Liver (tissue), 9 donors: Measurements from ENCODE around the gene RGL1. TPM values are rescaled to one million over a fixed set of nuclear protein-coding genes. Genes with fewer than 3 reads are reported as not detected.

Source experiments
- DNase-seq: peaks from one replicate; pipeline ENCODE4 v3.0.0-alpha.2; 2017; ENCODE audit warnings: low spot score
- H3K27ac ChIP-seq, 2 donors: one replicate each; pipeline ENCODE4 v1.7.0; 2013; ENCODE audit warnings: inconsistent platforms in 2 of 2, low read length in 2 of 2, control low read depth in 1 of 2, low read depth in 1 of 2, mild to moderate bottlenecking in 1 of 2
- H3K27me3 ChIP-seq, 4 donors: one replicate each; pipeline versions ENCODE4 v1.6.1 to v1.7.0; 2013; ENCODE audit warnings: low read length in 3 of 4, inconsistent platforms in 1 of 4, mild to moderate bottlenecking in 1 of 4, moderate library complexity in 1 of 4; ENCODE audit not compliant: control insufficient read depth in 4 of 4, insufficient read depth in 4 of 4
- H3K36me3 ChIP-seq, 4 donors: one replicate each; pipeline versions ENCODE4 v1.6.1 to v1.7.0; 2013; ENCODE audit warnings: low read length in 3 of 4, mild to moderate bottlenecking in 3 of 4, low read depth in 1 of 4, moderate library complexity in 1 of 4; ENCODE audit not compliant: control insufficient read depth in 4 of 4, insufficient read depth in 3 of 4
- H3K4me1 ChIP-seq, 4 donors: one replicate each; pipeline versions ENCODE4 v1.6.1 to v1.7.0; 2013; ENCODE audit warnings: low read length in 3 of 4, mild to moderate bottlenecking in 3 of 4, moderate library complexity in 1 of 4; ENCODE audit not compliant: control insufficient read depth in 4 of 4, insufficient read depth in 4 of 4
- H3K4me3 ChIP-seq, 3 donors: one replicate each; pipeline versions ENCODE4 v1.6.1 to v1.7.0; 2013; ENCODE audit warnings: low read length in 3 of 3, control low read depth in 1 of 3, low read depth in 1 of 3, mild to moderate bottlenecking in 1 of 3
- H3K9ac ChIP-seq, 2 donors: one replicate each; pipeline ENCODE4 v1.7.0; 2013; ENCODE audit warnings: low read length in 2 of 2, mild to moderate bottlenecking in 2 of 2, moderate library complexity in 2 of 2, control low read depth in 1 of 2, low read depth in 1 of 2
- H3K9me3 ChIP-seq, 4 donors: one replicate each; pipeline versions ENCODE4 v1.6.1 to v1.7.0; 2013; ENCODE audit warnings: low read length in 3 of 4; ENCODE audit not compliant: control insufficient read depth in 4 of 4
- ATF3 ChIP-seq: IDR thresholded peaks from 2 replicates; pipeline ENCODE4 v1.6.1; 2016; ENCODE audit warnings: antibody characterized with exemption
- EGR1 ChIP-seq, 2 donors: IDR thresholded peaks; 2 replicates each; pipeline ENCODE4 v1.6.1; 2016 to 2018; ENCODE audit warnings: antibody characterized with exemption in 2 of 2, low read depth in 2 of 2
- FOXA1 ChIP-seq: IDR thresholded peaks from 2 replicates; pipeline ENCODE4 v1.6.1; 2016; ENCODE audit warnings: antibody characterized with exemption
- FOXA2 ChIP-seq: IDR thresholded peaks from 2 replicates; pipeline ENCODE4 v1.6.1; 2016; ENCODE audit warnings: antibody characterized with exemption
- GABPA ChIP-seq, 2 donors: IDR thresholded peaks in 1 of 2; conservative IDR thresholded peaks in 1 of 2; 2 replicates each; pipeline ENCODE4 v1.6.1; 2016; ENCODE audit warnings: antibody characterized with exemption in 2 of 2, mild to moderate bottlenecking in 1 of 2, moderate library complexity in 1 of 2
- HNF4A ChIP-seq, 2 donors: conservative IDR thresholded peaks; 2 replicates each; pipeline ENCODE4 v1.6.1; 2016; ENCODE audit warnings: antibody characterized with exemption in 2 of 2, mild to moderate bottlenecking in 2 of 2
- RAD21 ChIP-seq, 2 donors: IDR thresholded peaks; 2 replicates each; pipeline ENCODE4 v1.6.1; 2016; ENCODE audit warnings: antibody characterized with exemption in 2 of 2, mild to moderate bottlenecking in 2 of 2
- REST ChIP-seq: IDR thresholded peaks from 2 replicates; pipeline ENCODE4 v1.6.1; 2016; ENCODE audit warnings: antibody characterized with exemption, mild to moderate bottlenecking
- RXRA ChIP-seq, 2 donors: IDR thresholded peaks; 2 replicates each; pipeline ENCODE4 v1.6.1; 2017 to 2018; ENCODE audit warnings: antibody characterized with exemption in 2 of 2, mild to moderate bottlenecking in 1 of 2
- SP1 ChIP-seq: IDR thresholded peaks from 2 replicates; pipeline ENCODE4 v1.6.1; 2018; ENCODE audit warnings: antibody characterized with exemption, mild to moderate bottlenecking
- TAF1 ChIP-seq: conservative IDR thresholded peaks from 2 replicates; pipeline ENCODE4 v1.6.1; 2016; ENCODE audit warnings: antibody characterized with exemption, mild to moderate bottlenecking
- YY1 ChIP-seq: IDR thresholded peaks from 2 replicates; pipeline ENCODE4 v1.6.1; 2016; ENCODE audit warnings: antibody characterized with exemption, mild to moderate bottlenecking
- whole genome bisulfite sequencing: extraction: QIAGEN DNeasy Blood & Tissue Kit; methylation state at CpG from one replicate; pipeline ENCODE4 v1.1.7; 2013; 5-methylcytosine and 5-hydroxymethylcytosine counted together
- polyA plus RNA-seq, 2 donors: library from polyadenylated mRNA; stranded (reverse) in 1 of 2; unstranded in 1 of 2; fragments of 200-250 nt in 1 of 2; fragments of >200 nt in 1 of 2; fragmentation: Nextera tagmentation in 1 of 2; extraction: Ambion mirVana in 1 of 2; gene quantifications; one replicate each; pipeline versions ENCODE4 v1.2.1 to v1.2.3, GENCODE V29; 2013 to 2015
- total RNA-seq, 2 donors: library from RNA; depleted of rRNA; stranded (reverse); fragments of >200 nt; gene quantifications; one replicate each; pipeline ENCODE4 v1.2.3, GENCODE V29; 2014
- TF ChIP-seq, protein P1 (sequence below): fragments of 150-350 bp; IDR thresholded peaks from 2 replicates; pipeline ENCODE4 v1.5.1; 2017; ENCODE audit warnings: improper control_type of control experiment, low read depth, low read length; ENCODE audit not compliant: missing input control
- TF ChIP-seq, protein P2 (sequence below): IDR thresholded peaks from 2 replicates; pipeline ENCODE4 v1.6.1; 2016; ENCODE audit warnings: antibody characterized with exemption
- TF ChIP-seq, protein P3 (sequence below): IDR thresholded peaks from 2 replicates; pipeline ENCODE4 v1.6.1; 2016; ENCODE audit warnings: antibody characterized with exemption
- donor health status: healthy.
- donor health status: healthy.
- donor health status: healthy.
- donor health status: healthy.
- donor health status: healthy.

Gene RGL1
- total and polyA plus RNA-seq, 4 donors = 3.9 to 15.3 (median 8.9) TPM

- Histone ChIP-seq H3K27me3 (no peaks in the 10 kb centered on the region), H3K27ac (no peak overlapping the region), H3K4me3 (no peak overlapping the region), H3K4me1 (peaks cover 0 to 3% (median 2%) of the 10 kb centered on the region in 4 donors), H3K9me3 (no peaks in the 10 kb centered on the region), H3K36me3 (peaks cover 0 to 8% (median 2%) of the 10 kb centered on the region in 4 donors), H3K9ac (no peak overlapping the region)
- DNase-seq = no peak
- WGBS = 79% methylated on average over 3 of the region's 3 CpGs
- no peak for TF ChIP-seq GABPA (IDR thresholded peaks at IDR 0.05 in 1 of 2, conservative IDR thresholded peaks at IDR 0.05 in 1 of 2)
- TF ChIP-seq, protein P1, sequence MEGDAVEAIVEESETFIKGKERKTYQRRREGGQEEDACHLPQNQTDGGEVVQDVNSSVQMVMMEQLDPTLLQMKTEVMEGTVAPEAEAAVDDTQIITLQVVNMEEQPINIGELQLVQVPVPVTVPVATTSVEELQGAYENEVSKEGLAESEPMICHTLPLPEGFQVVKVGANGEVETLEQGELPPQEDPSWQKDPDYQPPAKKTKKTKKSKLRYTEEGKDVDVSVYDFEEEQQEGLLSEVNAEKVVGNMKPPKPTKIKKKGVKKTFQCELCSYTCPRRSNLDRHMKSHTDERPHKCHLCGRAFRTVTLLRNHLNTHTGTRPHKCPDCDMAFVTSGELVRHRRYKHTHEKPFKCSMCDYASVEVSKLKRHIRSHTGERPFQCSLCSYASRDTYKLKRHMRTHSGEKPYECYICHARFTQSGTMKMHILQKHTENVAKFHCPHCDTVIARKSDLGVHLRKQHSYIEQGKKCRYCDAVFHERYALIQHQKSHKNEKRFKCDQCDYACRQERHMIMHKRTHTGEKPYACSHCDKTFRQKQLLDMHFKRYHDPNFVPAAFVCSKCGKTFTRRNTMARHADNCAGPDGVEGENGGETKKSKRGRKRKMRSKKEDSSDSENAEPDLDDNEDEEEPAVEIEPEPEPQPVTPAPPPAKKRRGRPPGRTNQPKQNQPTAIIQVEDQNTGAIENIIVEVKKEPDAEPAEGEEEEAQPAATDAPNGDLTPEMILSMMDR = no peak
- TF ChIP-seq FOXA2 = no peak
These were observed 115.7 kb downstream of the RGL1 start for GRCh38 chr1:183920651-183921050.

DNA sequence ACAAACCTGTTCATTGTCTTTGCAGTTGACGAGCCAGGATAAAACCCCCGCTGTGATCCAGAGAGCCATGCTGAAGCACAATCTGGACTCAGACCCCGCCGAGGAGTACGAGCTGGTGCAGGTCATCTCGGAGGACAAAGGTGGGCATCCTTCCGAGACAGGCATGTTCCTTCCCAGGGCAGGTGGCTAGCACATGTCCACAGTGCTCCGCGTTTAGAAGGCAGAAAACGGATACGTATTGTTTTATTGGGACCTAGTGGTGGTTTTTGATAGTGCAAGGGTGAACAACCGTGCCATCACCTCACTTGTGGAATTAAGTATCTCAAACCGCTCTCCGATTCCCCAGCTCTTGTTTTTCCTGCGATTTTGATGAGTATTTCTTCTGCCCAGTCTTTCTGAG is 117.3 kb downstream of the RGL1 start:
- Histone ChIP-seq H3K27ac (no peak overlapping the region), H3K4me1 (no peaks in the 10 kb centered on the region), H3K36me3 (peaks cover 1 to 9% (median 5%) of the 10 kb centered on the region in 4 donors), H3K27me3 (no peaks in the 10 kb centered on the region), H3K9me3 (no peaks in the 10 kb centered on the region), H3K9ac (no peak overlapping the region), H3K4me3 (no peak overlapping the region)
- TF ChIP-seq FOXA1 = no peak
- TF ChIP-seq, protein P2, sequence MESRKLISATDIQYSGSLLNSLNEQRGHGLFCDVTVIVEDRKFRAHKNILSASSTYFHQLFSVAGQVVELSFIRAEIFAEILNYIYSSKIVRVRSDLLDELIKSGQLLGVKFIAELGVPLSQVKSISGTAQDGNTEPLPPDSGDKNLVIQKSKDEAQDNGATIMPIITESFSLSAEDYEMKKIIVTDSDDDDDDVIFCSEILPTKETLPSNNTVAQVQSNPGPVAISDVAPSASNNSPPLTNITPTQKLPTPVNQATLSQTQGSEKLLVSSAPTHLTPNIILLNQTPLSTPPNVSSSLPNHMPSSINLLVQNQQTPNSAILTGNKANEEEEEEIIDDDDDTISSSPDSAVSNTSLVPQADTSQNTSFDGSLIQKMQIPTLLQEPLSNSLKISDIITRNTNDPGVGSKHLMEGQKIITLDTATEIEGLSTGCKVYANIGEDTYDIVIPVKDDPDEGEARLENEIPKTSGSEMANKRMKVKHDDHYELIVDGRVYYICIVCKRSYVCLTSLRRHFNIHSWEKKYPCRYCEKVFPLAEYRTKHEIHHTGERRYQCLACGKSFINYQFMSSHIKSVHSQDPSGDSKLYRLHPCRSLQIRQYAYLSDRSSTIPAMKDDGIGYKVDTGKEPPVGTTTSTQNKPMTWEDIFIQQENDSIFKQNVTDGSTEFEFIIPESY = no peak
- TF ChIP-seq FOXA2 = no peak
- no peak for TF ChIP-seq ATF3
- TF ChIP-seq REST = no peak
- TF ChIP-seq TAF1 = no peak
- no peak for TF ChIP-seq HNF4A (conservative IDR thresholded peaks at IDR 0.05)
- TF ChIP-seq RXRA (IDR thresholded peaks at IDR 0.05) = no peak
- no peak for TF ChIP-seq YY1
- TF ChIP-seq, protein P3, sequence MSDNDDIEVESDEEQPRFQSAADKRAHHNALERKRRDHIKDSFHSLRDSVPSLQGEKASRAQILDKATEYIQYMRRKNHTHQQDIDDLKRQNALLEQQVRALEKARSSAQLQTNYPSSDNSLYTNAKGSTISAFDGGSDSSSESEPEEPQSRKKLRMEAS = no peak
- no peak for TF ChIP-seq RAD21 (IDR thresholded peaks at IDR 0.05)
- no peak for TF ChIP-seq SP1
- no peak for TF ChIP-seq EGR1 (IDR thresholded peaks at IDR 0.05; ENCODE audit: low read depth in 2 of 2)
- WGBS = 94% methylated on average over 15 of the region's 15 CpGs
- DNase-seq = no peak
